HEK293 (cell line): ENCODE data around the gene RHOT1.
"Not testable (repeated sequence)": the region's sequence is repeated elsewhere in the genome, so short reads cannot be mapped to it uniquely, and the experiment has no call there.

Experiments used
- CTCF ChIA-PET: fragments of 350-600 bp; formaldehyde crosslinking; extraction: SDS; loops from one replicate; lab custom pipeline; 2021; ENCODE audit warnings: antibody characterized with exemption; lab: Yijun Ruan, JAX
- POLR2A ChIA-PET: fragments of 300-600 bp; formaldehyde crosslinking; extraction: SDS; loops from one replicate; lab custom pipeline; 2020; ENCODE audit warnings: antibody characterized with exemption, inconsistent platforms; lab: Yijun Ruan, JAX
- H3K27ac ChIP-seq: fragments of 200-500 bp; sonication (Bioruptor generic); 2 replicates; pipeline ENCODE4 v1.5.1; 2014; ENCODE audit warnings: low read depth, low read length, control low read depth, inconsistent platforms; ENCODE audit errors: extremely low read depth
- H3K36me3 ChIP-seq, 2 experiments: fragments of 200-500 bp in 1 of 2; sonication (Bioruptor generic) in 1 of 2; 1 replicate in 1 of 2; 2 replicates in 1 of 2; pipeline ENCODE4 v1.5.1; 2014 to 2017; ENCODE audit warnings: inconsistent platforms in 2 of 2, low read length in 2 of 2; ENCODE audit not compliant: control insufficient read depth in 2 of 2, insufficient read depth in 1 of 2
- H3K4me1 ChIP-seq: fragments of 200-500 bp; sonication (Bioruptor generic); 2 replicates; pipeline ENCODE4 v1.5.1; 2014; ENCODE audit warnings: mild to moderate bottlenecking, low read length, inconsistent platforms; ENCODE audit not compliant: control insufficient read depth, insufficient read depth
- H3K4me3 ChIP-seq: 2 replicates; pipeline ENCODE4 v1.5.1; 2011; ENCODE audit warnings: low read depth, mild to moderate bottlenecking, control low read depth, low read length, moderate library complexity
- H3K9me3 ChIP-seq: fragments of 200-500 bp; sonication (Bioruptor generic); 2 replicates; pipeline ENCODE4 v1.5.1; 2014; ENCODE audit warnings: low read depth, low read length, inconsistent platforms; ENCODE audit not compliant: control insufficient read depth, insufficient read depth
- GLIS1 ChIP-seq: fragments of 450-650 bp; formaldehyde crosslinking; IDR thresholded peaks from 2 replicates; pipeline ENCODE4 v1.5.1; 2016; ENCODE audit warnings: missing biosample characterization, missing genetic modification characterization
- KLF1 ChIP-seq: fragments of 450-650 bp; formaldehyde crosslinking; IDR thresholded peaks from 2 replicates; pipeline ENCODE4 v1.5.1; 2016; ENCODE audit warnings: missing biosample characterization, missing genetic modification characterization
- PRDM4 ChIP-seq: fragments of 450-650 bp; formaldehyde crosslinking; IDR thresholded peaks from 2 replicates; pipeline ENCODE4 v1.5.1; 2017; ENCODE audit warnings: missing biosample characterization, missing genetic modification characterization
- SCRT2 ChIP-seq: fragments of 450-650 bp; formaldehyde crosslinking; IDR thresholded peaks from 2 replicates; pipeline ENCODE4 v1.5.1; 2016; ENCODE audit warnings: missing biosample characterization, missing genetic modification characterization
- ZFHX2 ChIP-seq: fragments of 450-650 bp; formaldehyde crosslinking; conservative IDR thresholded peaks from 2 replicates; pipeline ENCODE4 v1.5.1; 2016; ENCODE audit warnings: missing biosample characterization, missing genetic modification characterization
- ZNF391 ChIP-seq: fragments of 450-650 bp; formaldehyde crosslinking; IDR thresholded peaks from 2 replicates; pipeline ENCODE4 v1.5.1; 2016; ENCODE audit warnings: low read depth, missing biosample characterization, missing genetic modification characterization, borderline replicate concordance
- ZNF514 ChIP-seq: fragments of 450-650 bp; formaldehyde crosslinking; IDR thresholded peaks from 2 replicates; pipeline ENCODE4 v1.5.1; 2016; ENCODE audit warnings: missing biosample characterization, missing genetic modification characterization
- ZNF529 ChIP-seq: fragments of 450-650 bp; formaldehyde crosslinking; IDR thresholded peaks from 2 replicates; pipeline ENCODE4 v1.5.1; 2017; ENCODE audit warnings: missing genetic modification characterization, missing biosample characterization; ENCODE audit not compliant: insufficient replicate concordance
- ZNF558 ChIP-seq: fragments of 450-650 bp; formaldehyde crosslinking; IDR thresholded peaks from 2 replicates; pipeline ENCODE4 v1.5.1; 2016; ENCODE audit warnings: missing biosample characterization, missing genetic modification characterization
- ZNF626 ChIP-seq: fragments of 450-650 bp; sonication (Bioruptor Pico); formaldehyde crosslinking; IDR thresholded peaks from 2 replicates; pipeline ENCODE4 v1.5.1; 2018; ENCODE audit warnings: missing biosample characterization, missing genetic modification characterization, inconsistent platforms
- ZNF677 ChIP-seq: fragments of 450-650 bp; IDR thresholded peaks from 2 replicates; pipeline ENCODE4 v1.5.0; 2018; ENCODE audit warnings: missing biosample characterization, mild to moderate bottlenecking, missing genetic modification characterization, moderate library complexity
- ZNF707 ChIP-seq: fragments of 450-650 bp; formaldehyde crosslinking; IDR thresholded peaks from 2 replicates; pipeline ENCODE4 v1.5.1; 2016; ENCODE audit warnings: missing biosample characterization, missing genetic modification characterization
- ZNF768 ChIP-seq: fragments of 450-650 bp; formaldehyde crosslinking; IDR thresholded peaks from 2 replicates; pipeline ENCODE4 v1.5.1; 2018; ENCODE audit warnings: missing biosample characterization, mild to moderate bottlenecking, missing genetic modification characterization
- ZNF792 ChIP-seq: fragments of 450-650 bp; formaldehyde crosslinking; IDR thresholded peaks from 2 replicates; pipeline ENCODE4 v1.5.1; 2016; ENCODE audit warnings: missing biosample characterization, missing genetic modification characterization
- TF ChIP-seq, protein P1 (sequence below): fragments of 450-650 bp; formaldehyde crosslinking; IDR thresholded peaks from 2 replicates; pipeline ENCODE4 v1.5.1; 2016; ENCODE audit warnings: missing biosample characterization, missing genetic modification characterization

Gene RHOT1

DNA sequence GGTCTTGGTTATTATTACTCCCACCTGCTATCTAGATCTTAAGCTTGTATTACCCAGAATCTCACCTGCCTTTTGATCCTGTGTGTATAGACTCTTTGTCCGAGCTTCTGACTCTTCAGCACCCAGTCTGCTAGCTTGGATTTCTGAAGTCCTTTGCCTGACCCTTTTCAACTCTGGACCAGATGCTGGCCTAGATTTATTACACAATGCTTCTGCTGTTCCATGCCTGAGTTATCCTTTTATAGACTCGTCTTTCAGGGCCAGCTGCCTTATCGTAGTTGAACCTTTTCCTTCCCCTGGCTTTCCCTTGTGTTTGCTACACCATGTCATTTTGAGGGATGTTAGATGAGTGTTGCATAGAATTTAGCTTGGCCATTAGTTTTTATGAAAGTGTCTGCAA is 32.6 kb downstream of the RHOT1 start:
- peaks cover 42 to 44% of the 10 kb centered on the region in 2 experiments for H3K36me3 ChIP-seq
- TF ChIP-seq KLF1 (tag by site-specific recombination) = no peak
- no peak for TF ChIP-seq GLIS1 (tag by site-specific recombination)
- no peak for TF ChIP-seq ZFHX2 (tag by site-specific recombination)
- no peak for TF ChIP-seq PRDM4 (tag by site-specific recombination)
- no peak for TF ChIP-seq ZNF626 (tag by site-specific recombination)
- no peak for TF ChIP-seq ZNF558 (tag by site-specific recombination)
- TF ChIP-seq ZNF768 (tag by site-specific recombination) = no peak
- TF ChIP-seq ZNF677 = no peak
- no peak for TF ChIP-seq SCRT2 (tag by site-specific recombination)
- no peak for TF ChIP-seq ZNF514 (tag by site-specific recombination)
- TF ChIP-seq ZNF391 (tag by site-specific recombination) = no peak
- TF ChIP-seq ZNF792 = no peak
- no peak for TF ChIP-seq ZNF529 (tag by site-specific recombination)
- TF ChIP-seq ZNF707 (tag by site-specific recombination) = no peak
- TF ChIP-seq, protein P1, sequence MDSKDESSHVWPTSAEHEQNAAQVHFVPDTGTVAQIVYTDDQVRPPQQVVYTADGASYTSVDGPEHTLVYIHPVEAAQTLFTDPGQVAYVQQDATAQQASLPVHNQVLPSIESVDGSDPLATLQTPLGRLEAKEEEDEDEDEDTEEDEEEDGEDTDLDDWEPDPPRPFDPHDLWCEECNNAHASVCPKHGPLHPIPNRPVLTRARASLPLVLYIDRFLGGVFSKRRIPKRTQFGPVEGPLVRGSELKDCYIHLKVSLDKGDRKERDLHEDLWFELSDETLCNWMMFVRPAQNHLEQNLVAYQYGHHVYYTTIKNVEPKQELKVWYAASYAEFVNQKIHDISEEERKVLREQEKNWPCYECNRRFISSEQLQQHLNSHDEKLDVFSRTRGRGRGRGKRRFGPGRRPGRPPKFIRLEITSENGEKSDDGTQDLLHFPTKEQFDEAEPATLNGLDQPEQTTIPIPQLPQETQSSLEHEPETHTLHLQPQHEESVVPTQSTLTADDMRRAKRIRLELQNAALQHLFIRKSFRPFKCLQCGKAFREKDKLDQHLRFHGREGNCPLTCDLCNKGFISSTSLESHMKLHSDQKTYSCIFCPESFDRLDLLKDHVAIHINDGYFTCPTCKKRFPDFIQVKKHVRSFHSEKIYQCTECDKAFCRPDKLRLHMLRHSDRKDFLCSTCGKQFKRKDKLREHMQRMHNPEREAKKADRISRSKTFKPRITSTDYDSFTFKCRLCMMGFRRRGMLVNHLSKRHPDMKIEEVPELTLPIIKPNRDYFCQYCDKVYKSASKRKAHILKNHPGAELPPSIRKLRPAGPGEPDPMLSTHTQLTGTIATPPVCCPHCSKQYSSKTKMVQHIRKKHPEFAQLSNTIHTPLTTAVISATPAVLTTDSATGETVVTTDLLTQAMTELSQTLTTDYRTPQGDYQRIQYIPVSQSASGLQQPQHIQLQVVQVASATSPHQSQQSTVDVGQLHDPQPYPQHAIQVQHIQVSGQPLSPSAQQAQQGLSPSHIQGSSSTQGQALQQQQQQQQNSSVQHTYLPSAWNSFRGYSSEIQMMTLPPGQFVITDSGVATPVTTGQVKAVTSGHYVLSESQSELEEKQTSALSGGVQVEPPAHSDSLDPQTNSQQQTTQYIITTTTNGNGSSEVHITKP (tag by site-specific recombination) = no peak
- H3K4me1 ChIP-seq = no peaks in the 10 kb centered on the region
- H3K9me3 ChIP-seq = no peaks in the 10 kb centered on the region
- POLR2A ChIA-PET = interaction anchor here (0.6 kb wide), 1 partner anchor 46 kb away, joined by 3 read pairs; no protein-coding TSS in a partner anchor
- H3K4me3 ChIP-seq = no peak overlapping the region
- H3K27ac ChIP-seq = no peak overlapping the region
- CTCF ChIA-PET = interaction anchor here (0.6 to 1.5 kb wide), 3 partner anchors 18 to 196 kb away, joined by 3 read pairs; no protein-coding TSS in a partner anchor

GRCh38 chr17:32178679-32179078 is 36.4 kb downstream of the RHOT1 start:
- H3K27ac ChIP-seq, H3K4me3 ChIP-seq, POLR2A ChIA-PET, H3K9me3 ChIP-seq, CTCF ChIA-PET, H3K4me1 ChIP-seq: not testable (repeated sequence)
- H3K36me3 ChIP-seq = peaks cover 46 to 55% of the 10 kb centered on the region in 2 experiments

DNA sequence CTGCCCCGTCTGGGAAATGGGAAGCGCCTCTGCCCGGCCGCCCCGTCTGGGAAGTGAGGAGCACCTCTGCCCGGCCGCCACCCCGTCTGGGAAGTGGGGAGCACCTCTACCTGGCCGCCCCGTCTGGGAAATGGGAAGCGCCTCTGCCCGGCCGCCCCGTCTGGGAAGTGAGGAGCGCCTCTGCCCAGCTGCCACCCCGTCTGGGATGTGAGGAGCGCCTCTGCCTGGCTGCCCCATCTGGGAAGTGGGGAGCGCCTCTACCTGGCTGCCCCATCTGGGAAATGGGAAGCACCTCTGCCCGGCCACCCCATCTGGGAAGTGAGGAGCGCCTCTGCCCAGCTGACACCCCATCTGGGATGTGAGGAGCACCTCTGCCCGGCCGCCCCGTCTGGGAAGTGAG is 36.8 kb downstream of the RHOT1 start:
- peaks cover 47 to 55% of the 10 kb centered on the region in 2 experiments for H3K36me3 ChIP-seq

GRCh38 chr17:32179526-32179925 is 37.2 kb downstream of the RHOT1 start:
- H3K27ac ChIP-seq, POLR2A ChIA-PET, H3K4me3 ChIP-seq, H3K9me3 ChIP-seq, CTCF ChIA-PET, H3K4me1 ChIP-seq: not testable (repeated sequence)
- peaks cover 50 to 54% of the 10 kb centered on the region in 2 experiments for H3K36me3 ChIP-seq

More for the DNA sequence above, 36.8 kb downstream of the RHOT1 start:
- CTCF ChIA-PET, H3K27ac ChIP-seq, H3K4me1 ChIP-seq, POLR2A ChIA-PET, H3K4me3 ChIP-seq, H3K9me3 ChIP-seq: not testable (repeated sequence)

DNA sequence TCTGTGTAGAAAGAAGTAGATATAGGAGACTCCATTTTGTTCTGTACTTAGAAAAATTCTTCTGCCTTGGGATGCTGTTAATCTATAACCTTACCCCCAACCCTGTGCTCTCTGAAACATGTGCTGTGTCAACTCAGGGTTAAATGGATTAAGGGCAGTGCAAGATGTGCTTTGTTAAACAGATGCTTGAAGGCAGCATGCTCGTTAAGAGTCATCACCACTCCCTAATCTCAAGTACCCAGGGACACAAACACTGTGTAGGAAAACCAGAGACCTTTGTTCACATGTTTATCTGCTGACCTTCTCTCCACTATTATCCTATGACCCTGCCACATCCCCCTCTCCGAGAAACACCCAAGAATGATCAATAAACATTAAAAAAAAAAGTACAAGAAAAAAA is 38.0 kb downstream of the RHOT1 start:
- H3K4me1 ChIP-seq, H3K4me3 ChIP-seq, H3K27ac ChIP-seq, H3K9me3 ChIP-seq, POLR2A ChIA-PET, CTCF ChIA-PET: not testable (repeated sequence)
- H3K36me3 ChIP-seq = peaks cover 49% of the 10 kb centered on the region in 2 experiments
